ENCODE data around the gene RPL7A. TPM values are rescaled to one million over a fixed set of nuclear protein-coding genes. Genes with fewer than 3 reads are reported as not detected.
A peak's percentile ranks its signal among the peaks of the same experiment; 100 is the strongest.

RPL7A gene
- total RNA-seq, 1 donor from 2014 or later, result 2,746 TPM

GRCh38 chr9:133361507-133362092 lies 13.6 kb downstream of the RPL7A start:
- TF ChIP-seq CTCF (conservative IDR thresholded peaks at IDR 0.05), result no peak
- Mint-ChIP-seq H3K27me3 (ENCODE audit: low read depth) (peaks cover 3% of the 10 kb centered on the region), H3K4me3 (peak overlapping the region; percentile 23), H3K36me3 (ENCODE audit: low read depth) (peaks cover 6% of the 10 kb centered on the region), H3K9me3 (no peaks in the 10 kb centered on the region), H3K4me1 (peaks cover 16% of the 10 kb centered on the region), H3K27ac (ENCODE audit: unreplicated experiment) (no peak overlapping the region)
- no peak for DNase-seq (ENCODE audit: low read depth, low spot score)

GRCh38 chr9:133362359-133363044 lies 14.5 kb downstream of the RPL7A start:
- Mint-ChIP-seq H3K4me3 (no peak overlapping the region), H3K9me3 (no peaks in the 10 kb centered on the region), H3K4me1 (peaks cover 10% of the 10 kb centered on the region), H3K27me3 (ENCODE audit: low read depth) (peaks cover 3% of the 10 kb centered on the region), H3K27ac (ENCODE audit: unreplicated experiment) (no peak overlapping the region), H3K36me3 (ENCODE audit: low read depth) (peaks cover 6% of the 10 kb centered on the region)
- no peak for DNase-seq (ENCODE audit: low read depth, low spot score)
- TF ChIP-seq CTCF (conservative IDR thresholded peaks at IDR 0.05), result no peak

GRCh38 chr9:133366435-133366834 lies 18.4 kb downstream of the RPL7A start:
- DNase-seq (ENCODE audit: low read depth, low spot score), result no peak
- no peak for TF ChIP-seq CTCF (conservative IDR thresholded peaks at IDR 0.05)
- H3K27ac Mint-ChIP-seq (ENCODE audit: unreplicated experiment), result no peak overlapping the region
- H3K4me3 Mint-ChIP-seq, result no peak overlapping the region
- peaks cover 7% of the 10 kb centered on the region for H3K4me1 Mint-ChIP-seq
- no peaks in the 10 kb centered on the region for H3K27me3 Mint-ChIP-seq (ENCODE audit: low read depth)
- no peaks in the 10 kb centered on the region for H3K9me3 Mint-ChIP-seq
- H3K36me3 Mint-ChIP-seq (ENCODE audit: low read depth), result peaks cover 9% of the 10 kb centered on the region

- H3K36me3 Mint-ChIP-seq (ENCODE audit: low read depth), result peaks cover 6% of the 10 kb centered on the region
- no peak for DNase-seq (ENCODE audit: low read depth, low spot score)
These were observed 19.2 kb downstream of the RPL7A start for GRCh38 chr9:133367221-133367620.

GRCh38 chr9:133367778-133368177 lies 19.8 kb downstream of the RPL7A start:
- peaks cover 6% of the 10 kb centered on the region for H3K36me3 Mint-ChIP-seq (ENCODE audit: low read depth)
- no peak overlapping the region for H3K4me3 Mint-ChIP-seq
- no peaks in the 10 kb centered on the region for H3K27me3 Mint-ChIP-seq (ENCODE audit: low read depth)
- H3K9me3 Mint-ChIP-seq, result no peaks in the 10 kb centered on the region
- no peak for DNase-seq (ENCODE audit: low read depth, low spot score)
- H3K27ac Mint-ChIP-seq (ENCODE audit: unreplicated experiment), result no peak overlapping the region
- TF ChIP-seq CTCF (conservative IDR thresholded peaks at IDR 0.05), result no peak
- H3K4me1 Mint-ChIP-seq, result peaks cover 7% of the 10 kb centered on the region

More at GRCh38 chr9:133367221-133367620, 19.2 kb downstream of the RPL7A start:
- no peak for TF ChIP-seq CTCF (conservative IDR thresholded peaks at IDR 0.05)
- Mint-ChIP-seq H3K4me3 (no peak overlapping the region), H3K27me3 (ENCODE audit: low read depth) (no peaks in the 10 kb centered on the region), H3K9me3 (no peaks in the 10 kb centered on the region), H3K4me1 (peaks cover 7% of the 10 kb centered on the region), H3K27ac (ENCODE audit: unreplicated experiment) (no peak overlapping the region)

Measured in neural crest cell (in vitro differentiated cells).